HepG2 (cell line): ENCODE measurements around the gene UBE2H.

ENCODE experiments used
- HOXA7 ChIP-seq: sonication (generic); formaldehyde crosslinking; IDR thresholded peaks from 2 replicates; pipeline ENCODE4 v1.8.1; 2022; ENCODE audit warnings: mild to moderate bottlenecking, missing genetic modification reagents, moderate library complexity
- IKZF1 ChIP-seq: fragments of 450-650 bp; IDR thresholded peaks from 2 replicates; pipeline ENCODE4 v1.7.1; 2016
- SP4 ChIP-seq: sonication (generic); formaldehyde crosslinking; IDR thresholded peaks from 2 replicates; pipeline ENCODE4 v1.8.1; 2023; ENCODE audit warnings: mild to moderate bottlenecking, missing genetic modification reagents
- ZNF24 ChIP-seq: fragments of 450-650 bp; IDR thresholded peaks from 2 replicates; pipeline ENCODE4 v1.6.1; 2017; ENCODE audit warnings: antibody characterized with exemption, mild to moderate bottlenecking
- ZNF354B ChIP-seq: sonication (generic); formaldehyde crosslinking; IDR thresholded peaks from 2 replicates; pipeline ENCODE4 v1.8.0; 2022; ENCODE audit warnings: mild to moderate bottlenecking, missing genetic modification reagents
- ZNF558 ChIP-seq: sonication (generic); formaldehyde crosslinking; IDR thresholded peaks from 2 replicates; pipeline ENCODE4 v1.9.0; 2022; ENCODE audit warnings: mild to moderate bottlenecking, missing genetic modification reagents, borderline replicate concordance
- TF ChIP-seq, protein P1 (sequence below): sonication (generic); formaldehyde crosslinking; IDR thresholded peaks from 2 replicates; pipeline ENCODE4 v1.4.0; 2020; ENCODE audit warnings: mild to moderate bottlenecking, missing genetic modification reagents
- TF ChIP-seq, protein P2 (sequence below): sonication (generic); formaldehyde crosslinking; IDR thresholded peaks from 2 replicates; pipeline ENCODE4 v1.4.0; 2020; ENCODE audit warnings: low read depth, missing genetic modification reagents

DNA sequence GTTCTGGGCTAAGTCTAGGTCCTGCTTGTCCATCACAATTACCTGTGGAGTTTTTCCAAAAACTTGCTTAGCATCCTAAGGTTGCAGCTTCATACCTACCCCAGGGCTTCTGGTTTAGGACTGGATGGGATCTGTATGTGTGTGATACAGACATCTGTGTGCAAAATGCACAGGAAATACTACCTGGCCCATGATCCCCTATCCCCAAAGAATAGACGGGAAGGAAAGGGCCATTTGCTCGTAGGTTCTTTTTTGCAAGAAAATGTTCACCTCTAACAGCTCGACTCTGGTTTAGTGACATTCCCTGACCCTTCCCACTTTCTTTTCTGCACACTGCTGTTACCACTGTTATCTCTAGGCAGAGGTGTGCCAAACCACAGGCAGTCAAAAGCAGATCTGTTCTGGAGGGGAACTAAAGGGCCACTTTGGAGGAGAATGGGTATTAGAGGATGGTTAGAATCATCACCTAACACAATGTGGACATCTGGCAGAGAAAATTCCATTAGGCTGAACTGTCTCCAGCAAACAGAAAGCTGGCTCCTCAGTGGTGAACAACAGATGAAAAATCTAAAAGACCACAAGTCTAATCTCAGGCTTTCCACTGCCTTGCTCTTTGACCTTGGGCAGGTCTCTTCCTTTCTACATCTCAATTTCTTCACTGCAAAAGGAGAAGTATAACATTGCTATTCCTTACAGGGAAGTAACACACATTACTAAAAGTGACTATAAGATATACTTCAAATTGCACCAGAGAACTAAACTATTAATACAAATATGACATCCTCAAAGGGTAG is 107.4 kb downstream of the UBE2H start:
- TF ChIP-seq ZNF24, result no peak
- no peak for TF ChIP-seq ZNF558
- no peak for TF ChIP-seq HOXA7
- TF ChIP-seq ZNF354B, result no peak
- TF ChIP-seq, protein P1, sequence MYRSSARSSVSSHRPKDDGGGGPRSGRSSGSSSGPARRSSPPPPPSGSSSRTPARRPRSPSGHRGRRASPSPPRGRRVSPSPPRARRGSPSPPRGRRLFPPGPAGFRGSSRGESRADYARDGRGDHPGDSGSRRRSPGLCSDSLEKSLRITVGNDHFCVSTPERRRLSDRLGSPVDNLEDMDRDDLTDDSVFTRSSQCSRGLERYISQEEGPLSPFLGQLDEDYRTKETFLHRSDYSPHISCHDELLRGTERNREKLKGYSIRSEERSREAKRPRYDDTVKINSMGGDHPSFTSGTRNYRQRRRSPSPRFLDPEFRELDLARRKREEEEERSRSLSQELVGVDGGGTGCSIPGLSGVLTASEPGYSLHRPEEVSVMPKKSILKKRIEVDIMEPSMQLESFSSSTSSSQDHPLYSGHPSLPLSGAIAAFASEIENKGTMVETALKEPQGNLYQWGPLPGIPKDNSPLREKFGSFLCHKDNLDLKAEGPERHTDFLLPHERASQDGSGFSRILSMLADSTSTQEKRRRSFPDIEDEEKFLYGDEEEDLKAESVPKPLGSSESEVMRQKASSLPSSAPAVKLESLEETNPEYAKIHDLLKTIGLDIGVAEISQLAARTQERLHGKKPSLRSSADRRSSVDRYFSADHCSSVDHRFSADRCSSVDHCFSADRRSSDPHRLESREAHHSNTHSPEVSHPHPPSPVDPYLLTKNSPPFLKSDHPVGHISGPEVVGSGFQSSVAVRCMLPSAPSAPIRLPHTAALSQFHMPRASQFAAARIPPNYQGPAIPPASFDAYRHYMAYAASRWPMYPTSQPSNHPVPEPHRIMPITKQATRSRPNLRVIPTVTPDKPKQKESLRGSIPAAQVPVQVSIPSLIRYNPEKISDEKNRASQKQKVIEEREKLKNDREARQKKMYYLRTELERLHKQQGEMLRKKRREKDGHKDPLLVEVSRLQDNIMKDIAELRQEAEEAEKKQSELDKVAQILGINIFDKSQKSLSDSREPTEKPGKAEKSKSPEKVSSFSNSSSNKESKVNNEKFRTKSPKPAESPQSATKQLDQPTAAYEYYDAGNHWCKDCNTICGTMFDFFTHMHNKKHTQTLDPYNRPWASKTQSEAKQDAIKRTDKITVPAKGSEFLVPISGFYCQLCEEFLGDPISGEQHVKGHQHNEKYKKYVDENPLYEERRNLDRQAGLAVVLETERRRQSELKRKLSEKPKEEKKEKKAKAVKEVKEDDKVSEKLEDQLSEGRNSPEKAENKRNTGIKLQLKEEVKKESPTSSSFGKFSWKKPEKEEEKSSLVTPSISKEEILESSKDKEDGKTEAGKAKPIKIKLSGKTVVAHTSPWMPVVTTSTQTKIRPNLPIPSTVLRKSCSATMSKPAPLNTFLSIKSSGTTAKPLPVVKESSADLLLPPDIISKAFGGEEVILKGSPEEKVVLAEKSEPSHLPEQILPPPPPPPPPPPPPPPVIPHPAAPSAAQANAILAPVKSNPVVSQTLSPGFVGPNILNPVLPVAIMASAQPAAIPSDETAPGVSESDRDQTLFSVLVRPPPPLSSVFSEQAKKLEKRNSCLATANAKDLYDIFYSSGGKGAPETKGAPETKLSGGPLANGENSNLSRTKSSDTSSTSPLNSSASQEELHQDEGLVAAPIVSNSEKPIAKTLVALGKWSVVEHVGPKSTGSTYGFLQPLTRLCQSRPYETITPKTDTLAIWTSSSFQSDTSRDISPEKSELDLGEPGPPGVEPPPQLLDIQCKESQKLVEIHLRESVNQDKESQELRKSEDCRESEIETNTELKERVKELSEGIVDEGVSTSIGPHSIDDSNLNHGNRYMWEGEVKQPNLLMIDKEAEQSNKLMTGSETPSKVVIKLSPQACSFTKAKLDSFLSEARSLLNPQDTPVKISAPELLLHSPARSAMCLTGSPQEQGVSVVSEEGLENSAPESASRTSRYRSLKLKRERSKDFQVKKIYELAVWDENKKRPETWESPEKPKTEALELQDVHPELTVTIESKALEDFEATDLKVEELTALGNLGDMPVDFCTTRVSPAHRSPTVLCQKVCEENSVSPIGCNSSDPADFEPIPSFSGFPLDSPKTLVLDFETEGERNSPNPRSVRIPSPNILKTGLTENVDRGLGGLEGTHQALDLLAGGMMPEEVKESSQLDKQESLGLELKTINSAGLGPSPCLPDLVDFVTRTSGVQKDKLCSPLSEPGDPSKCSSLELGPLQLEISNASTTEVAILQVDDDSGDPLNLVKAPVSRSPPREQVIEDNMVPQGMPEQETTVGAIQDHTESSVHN (CRISPR knock-in tag), result no peak
- TF ChIP-seq, protein P2, sequence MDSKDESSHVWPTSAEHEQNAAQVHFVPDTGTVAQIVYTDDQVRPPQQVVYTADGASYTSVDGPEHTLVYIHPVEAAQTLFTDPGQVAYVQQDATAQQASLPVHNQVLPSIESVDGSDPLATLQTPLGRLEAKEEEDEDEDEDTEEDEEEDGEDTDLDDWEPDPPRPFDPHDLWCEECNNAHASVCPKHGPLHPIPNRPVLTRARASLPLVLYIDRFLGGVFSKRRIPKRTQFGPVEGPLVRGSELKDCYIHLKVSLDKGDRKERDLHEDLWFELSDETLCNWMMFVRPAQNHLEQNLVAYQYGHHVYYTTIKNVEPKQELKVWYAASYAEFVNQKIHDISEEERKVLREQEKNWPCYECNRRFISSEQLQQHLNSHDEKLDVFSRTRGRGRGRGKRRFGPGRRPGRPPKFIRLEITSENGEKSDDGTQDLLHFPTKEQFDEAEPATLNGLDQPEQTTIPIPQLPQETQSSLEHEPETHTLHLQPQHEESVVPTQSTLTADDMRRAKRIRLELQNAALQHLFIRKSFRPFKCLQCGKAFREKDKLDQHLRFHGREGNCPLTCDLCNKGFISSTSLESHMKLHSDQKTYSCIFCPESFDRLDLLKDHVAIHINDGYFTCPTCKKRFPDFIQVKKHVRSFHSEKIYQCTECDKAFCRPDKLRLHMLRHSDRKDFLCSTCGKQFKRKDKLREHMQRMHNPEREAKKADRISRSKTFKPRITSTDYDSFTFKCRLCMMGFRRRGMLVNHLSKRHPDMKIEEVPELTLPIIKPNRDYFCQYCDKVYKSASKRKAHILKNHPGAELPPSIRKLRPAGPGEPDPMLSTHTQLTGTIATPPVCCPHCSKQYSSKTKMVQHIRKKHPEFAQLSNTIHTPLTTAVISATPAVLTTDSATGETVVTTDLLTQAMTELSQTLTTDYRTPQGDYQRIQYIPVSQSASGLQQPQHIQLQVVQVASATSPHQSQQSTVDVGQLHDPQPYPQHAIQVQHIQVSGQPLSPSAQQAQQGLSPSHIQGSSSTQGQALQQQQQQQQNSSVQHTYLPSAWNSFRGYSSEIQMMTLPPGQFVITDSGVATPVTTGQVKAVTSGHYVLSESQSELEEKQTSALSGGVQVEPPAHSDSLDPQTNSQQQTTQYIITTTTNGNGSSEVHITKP (CRISPR knock-in tag), result no peak
- TF ChIP-seq IKZF1, result no peak
- no peak for TF ChIP-seq SP4
